Loucy (cell line): ENCODE data around the gene ZFPL1.
"Not testable (repeated sequence)": the region's sequence is repeated elsewhere in the genome, so short reads cannot be mapped to it uniquely, and the experiment has no call there.

Source experiments
- H2AFZ ChIP-seq: fragments of 200-600 bp; sonication (generic); 2 replicates; pipeline ENCODE4 v1.6.0; 2016; ENCODE audit warnings: antibody characterized with exemption, mild to moderate bottlenecking, low read length, moderate library complexity
- H3F3A ChIP-seq: fragments of 200-600 bp; 2 replicates; pipeline ENCODE4 v1.6.0; 2016; ENCODE audit warnings: antibody characterized with exemption, low read depth, mild to moderate bottlenecking
- H3K27me3 ChIP-seq: fragments of 200-600 bp; sonication (generic); 2 replicates; pipeline ENCODE4 v1.6.1; 2014; ENCODE audit warnings: low read length, mild to moderate bottlenecking; ENCODE audit not compliant: insufficient read depth, poor library complexity, severe bottlenecking
- H3K36me3 ChIP-seq: fragments of 200-600 bp; sonication (generic); 2 replicates; pipeline ENCODE4 v1.6.1; 2016; ENCODE audit warnings: low read length; ENCODE audit not compliant: insufficient read depth
- H3K4me1 ChIP-seq: fragments of 200-600 bp; sonication (generic); 2 replicates; pipeline ENCODE4 v1.5.1; 2014; ENCODE audit warnings: low read length, mild to moderate bottlenecking; ENCODE audit not compliant: insufficient read depth, poor library complexity, severe bottlenecking
- H3K4me2 ChIP-seq: fragments of 200-600 bp; sonication (generic); 2 replicates; pipeline ENCODE4 v1.6.0; 2014; ENCODE audit warnings: antibody characterized with exemption, low read length, low read depth, mild to moderate bottlenecking; ENCODE audit not compliant: poor library complexity, severe bottlenecking
- H3K4me3 ChIP-seq: fragments of 200-600 bp; sonication (generic); 2 replicates; pipeline ENCODE4 v1.5.1; 2014; ENCODE audit warnings: low read length, mild to moderate bottlenecking, mixed read lengths; ENCODE audit not compliant: poor library complexity, severe bottlenecking
- H3K79me2 ChIP-seq: fragments of 200-600 bp; sonication (generic); 2 replicates; pipeline ENCODE4 v1.6.1; 2014; ENCODE audit warnings: low read length; ENCODE audit not compliant: insufficient read depth
- H3K9ac ChIP-seq: fragments of 200-600 bp; sonication (generic); 2 replicates; pipeline ENCODE4 v1.6.0; 2014; ENCODE audit warnings: mild to moderate bottlenecking, low read depth, low read length, moderate library complexity; ENCODE audit not compliant: poor library complexity, severe bottlenecking
- H3K9me2 ChIP-seq: fragments of 200-600 bp; sonication (generic); replicated peaks from 2 replicates; pipeline ENCODE4 v1.6.1; 2016; ENCODE audit warnings: low read depth, low read length, mixed read lengths
- H3K9me3 ChIP-seq: fragments of 200-600 bp; sonication (generic); 2 replicates; pipeline ENCODE4 v1.6.1; 2014; ENCODE audit warnings: mild to moderate bottlenecking, antibody characterized with exemption, low read length, low read depth; ENCODE audit not compliant: insufficient read depth
- H4K20me1 ChIP-seq: fragments of 200-600 bp; sonication (generic); 2 replicates; pipeline ENCODE4 v1.6.0; 2014; ENCODE audit warnings: antibody characterized with exemption, low read length, mild to moderate bottlenecking; ENCODE audit not compliant: insufficient read depth, poor library complexity, severe bottlenecking
- EZH2phosphoT487 ChIP-seq: fragments of 200-600 bp; IDR thresholded peaks from 2 replicates; pipeline ENCODE4 v1.6.1; 2018; ENCODE audit warnings: antibody characterized with exemption, mild to moderate bottlenecking, moderate library complexity, borderline replicate concordance
- TF ChIP-seq, protein P1 (sequence below): fragments of 200-600 bp; sonication (generic); conservative IDR thresholded peaks from 2 replicates; pipeline ENCODE4 v1.5.1; 2014; ENCODE audit warnings: mild to moderate bottlenecking, antibody characterized with exemption, low read length

The ZFPL1 gene

DNA sequence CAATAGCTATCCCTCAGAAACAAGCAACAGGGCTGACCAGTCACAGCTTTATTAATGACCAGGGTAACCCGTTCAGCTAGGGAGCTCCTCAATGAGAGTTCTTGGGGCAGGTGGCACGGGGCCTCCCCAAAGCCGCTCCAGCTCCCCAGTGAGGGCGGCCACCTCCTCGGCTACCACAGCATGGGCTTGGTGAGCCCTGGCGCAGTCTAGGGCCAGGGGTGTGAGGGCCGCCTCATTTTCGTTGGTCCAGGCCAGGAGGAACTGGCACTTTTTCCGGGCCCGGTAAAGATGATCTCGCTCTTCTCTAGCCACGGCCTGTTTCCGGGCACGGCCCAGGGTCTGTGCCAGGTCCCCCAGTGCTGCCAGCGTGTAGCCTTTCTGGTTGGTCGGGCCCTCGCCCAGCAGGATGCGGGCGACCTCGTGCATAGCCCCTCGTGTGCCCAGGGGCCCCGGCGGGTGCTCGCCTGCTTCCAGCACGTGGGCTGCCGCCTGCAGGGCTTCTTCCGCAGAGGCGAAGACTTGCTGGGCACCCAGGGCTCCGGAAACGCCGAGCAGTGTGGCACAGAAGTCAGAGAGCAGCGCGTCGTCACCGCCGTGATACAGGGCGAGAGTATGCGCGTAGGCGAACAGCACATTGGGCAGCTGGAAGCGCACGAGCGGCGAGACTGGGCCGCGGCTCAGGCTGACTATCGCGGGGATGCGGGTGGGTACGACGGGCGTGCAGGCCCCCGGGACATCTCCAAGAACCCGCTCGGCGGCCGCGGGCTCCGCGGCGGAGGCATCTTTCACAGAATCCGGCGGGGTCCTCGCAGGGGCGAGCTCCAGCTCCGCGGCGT lies 32.6 kb downstream of the ZFPL1 start:
- Histone ChIP-seq H3K4me2 (peak overlapping the region; percentile 82), H3K36me3 (peaks cover 18% of the 10 kb centered on the region; the same call in 1 of the 2 replicates), H4K20me1 (peaks cover 22% of the 10 kb centered on the region), H3K79me2 (peaks cover 43% of the 10 kb centered on the region), H3K9me2 (no peaks in the 10 kb centered on the region), H3K4me3 (peak overlapping the region; percentile 94), H3K27me3 (no peaks in the 10 kb centered on the region), H3F3A (peaks cover 4% of the 10 kb centered on the region), H3K9me3 (no peaks in the 10 kb centered on the region), H3K9ac (peak overlapping the region; percentile 80), H2AFZ (no peak overlapping the region), H3K4me1 (peaks cover 39% of the 10 kb centered on the region)
- no peak for TF ChIP-seq EZH2phosphoT487
- TF ChIP-seq, protein P1, sequence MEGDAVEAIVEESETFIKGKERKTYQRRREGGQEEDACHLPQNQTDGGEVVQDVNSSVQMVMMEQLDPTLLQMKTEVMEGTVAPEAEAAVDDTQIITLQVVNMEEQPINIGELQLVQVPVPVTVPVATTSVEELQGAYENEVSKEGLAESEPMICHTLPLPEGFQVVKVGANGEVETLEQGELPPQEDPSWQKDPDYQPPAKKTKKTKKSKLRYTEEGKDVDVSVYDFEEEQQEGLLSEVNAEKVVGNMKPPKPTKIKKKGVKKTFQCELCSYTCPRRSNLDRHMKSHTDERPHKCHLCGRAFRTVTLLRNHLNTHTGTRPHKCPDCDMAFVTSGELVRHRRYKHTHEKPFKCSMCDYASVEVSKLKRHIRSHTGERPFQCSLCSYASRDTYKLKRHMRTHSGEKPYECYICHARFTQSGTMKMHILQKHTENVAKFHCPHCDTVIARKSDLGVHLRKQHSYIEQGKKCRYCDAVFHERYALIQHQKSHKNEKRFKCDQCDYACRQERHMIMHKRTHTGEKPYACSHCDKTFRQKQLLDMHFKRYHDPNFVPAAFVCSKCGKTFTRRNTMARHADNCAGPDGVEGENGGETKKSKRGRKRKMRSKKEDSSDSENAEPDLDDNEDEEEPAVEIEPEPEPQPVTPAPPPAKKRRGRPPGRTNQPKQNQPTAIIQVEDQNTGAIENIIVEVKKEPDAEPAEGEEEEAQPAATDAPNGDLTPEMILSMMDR, result no peak

DNA sequence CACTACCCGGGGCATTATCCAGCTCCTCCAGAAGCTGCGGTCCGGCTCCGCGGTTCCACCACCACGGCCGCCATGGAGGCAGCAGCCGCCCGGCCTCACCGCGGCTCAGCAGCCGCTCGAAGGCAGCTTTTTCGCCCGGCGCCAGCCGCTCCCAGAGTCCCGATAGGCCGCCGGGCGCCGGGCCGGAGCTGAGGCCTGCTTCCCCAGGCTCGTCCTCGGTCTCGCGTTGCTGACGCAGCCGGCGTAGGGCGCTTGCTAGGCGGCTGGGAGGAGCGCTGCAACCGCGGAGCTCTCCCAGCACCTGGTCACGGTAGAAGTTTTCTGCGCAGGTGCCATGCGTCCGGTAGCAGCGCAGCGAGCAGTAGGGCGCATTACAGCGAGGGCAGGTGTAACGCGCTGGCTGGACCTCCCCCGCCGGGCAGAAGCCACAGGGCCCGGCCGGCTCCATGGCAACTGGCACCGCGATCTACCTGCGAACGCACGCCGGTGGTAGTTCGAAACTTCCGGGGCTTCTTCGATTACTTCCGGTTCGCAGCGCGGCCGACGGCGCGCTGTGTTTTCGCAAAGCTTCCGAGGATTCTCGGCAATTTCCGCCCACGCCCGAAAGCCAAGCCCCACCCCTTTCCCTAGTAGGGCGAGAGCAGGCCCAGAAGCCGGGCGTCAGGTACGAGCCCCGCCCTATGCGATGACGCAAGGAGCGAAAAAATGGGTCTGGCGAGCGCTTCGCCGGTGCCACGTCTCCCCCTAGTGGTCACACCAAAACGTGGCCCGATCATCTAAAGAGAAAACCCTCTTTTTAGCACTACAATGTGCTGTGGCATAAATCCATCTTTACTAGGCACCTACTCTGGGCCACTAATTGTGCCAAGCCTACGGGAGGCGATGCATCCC lies 33.4 kb downstream of the ZFPL1 start, which contains the start of gene ZNHIT2:
ZNHIT2 (minus strand) TSS at position 496 of the 891 bp plus-strand sequence; CDS start at position 448, 48 bp downstream.
- H3K79me2 ChIP-seq, result peaks cover 48% of the 10 kb centered on the region
- peaks cover 4% of the 10 kb centered on the region for H3F3A ChIP-seq
- H4K20me1 ChIP-seq, result peaks cover 24% of the 10 kb centered on the region
- H2AFZ ChIP-seq, result peak within 1 kb of the TSS; percentile 14; the same call in 1 of the 2 replicates
- peak within 1 kb of the TSS; percentile 82 for H3K4me2 ChIP-seq
- H3K9me3 ChIP-seq, result no peaks in the 10 kb centered on the region
- TF ChIP-seq, protein P1, result peak; percentile 89
- TF ChIP-seq EZH2phosphoT487, result no peak
- peaks cover 18% of the 10 kb centered on the region; the same call in 1 of the 2 replicates for H3K36me3 ChIP-seq
- H3K4me3 ChIP-seq, result peak within 1 kb of the TSS; percentile 94
- H3K27me3 ChIP-seq, result no peaks in the 10 kb centered on the region
- H3K4me1 ChIP-seq, result peaks cover 32% of the 10 kb centered on the region
- H3K9ac ChIP-seq, result peak within 1 kb of the TSS; percentile 80
- no peaks in the 10 kb centered on the region for H3K9me2 ChIP-seq

DNA sequence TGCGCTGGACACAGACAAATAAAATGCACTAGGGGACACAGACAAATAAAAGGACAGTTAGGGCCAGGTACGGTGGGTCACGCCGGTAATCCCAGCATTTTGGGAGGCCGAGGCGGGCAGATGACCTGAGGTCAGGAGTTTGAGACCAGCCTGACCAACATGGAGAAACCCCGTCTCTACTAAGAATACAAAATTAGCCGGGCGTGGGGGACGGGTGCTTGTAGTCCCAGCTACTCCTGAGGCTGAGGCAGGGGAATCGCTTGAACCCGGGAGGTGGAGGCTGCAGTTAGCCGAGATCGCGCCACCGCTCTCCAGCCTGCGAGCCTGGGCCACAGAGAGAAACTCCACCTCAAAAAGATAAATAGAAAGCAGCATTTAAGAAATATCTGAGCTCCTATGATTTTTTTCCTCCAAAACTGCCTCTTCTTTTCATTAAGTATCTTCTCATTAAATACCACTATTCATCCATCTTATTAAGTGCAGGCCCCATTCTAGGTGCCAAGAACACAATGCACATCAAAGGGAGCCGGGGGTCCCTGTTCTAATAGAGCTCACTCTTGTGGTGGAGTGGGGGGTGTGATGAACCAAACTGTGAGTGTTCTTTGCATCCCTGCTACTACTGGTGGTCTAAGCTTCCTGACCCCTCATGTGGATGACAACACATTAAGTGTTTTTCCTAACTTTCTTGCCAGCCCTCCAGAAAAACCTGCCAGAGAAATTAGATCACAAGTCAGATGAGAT lies 34.2 kb downstream of the ZFPL1 start:
- no peak for TF ChIP-seq EZH2phosphoT487
- TF ChIP-seq, protein P1, result no peak
- Histone ChIP-seq H3K27me3 (no peaks in the 10 kb centered on the region), H2AFZ (no peak overlapping the region), H4K20me1 (peaks cover 24% of the 10 kb centered on the region), H3K9ac (no peak overlapping the region), H3K36me3 (peaks cover 18% of the 10 kb centered on the region; the same call in 1 of the 2 replicates), H3K4me3 (no peak overlapping the region), H3K4me1 (peaks cover 28% of the 10 kb centered on the region), H3K79me2 (peaks cover 56% of the 10 kb centered on the region), H3K9me3 (no peaks in the 10 kb centered on the region), H3K4me2 (no peak overlapping the region), H3F3A (peaks cover 4% of the 10 kb centered on the region), H3K9me2 (no peaks in the 10 kb centered on the region)

DNA sequence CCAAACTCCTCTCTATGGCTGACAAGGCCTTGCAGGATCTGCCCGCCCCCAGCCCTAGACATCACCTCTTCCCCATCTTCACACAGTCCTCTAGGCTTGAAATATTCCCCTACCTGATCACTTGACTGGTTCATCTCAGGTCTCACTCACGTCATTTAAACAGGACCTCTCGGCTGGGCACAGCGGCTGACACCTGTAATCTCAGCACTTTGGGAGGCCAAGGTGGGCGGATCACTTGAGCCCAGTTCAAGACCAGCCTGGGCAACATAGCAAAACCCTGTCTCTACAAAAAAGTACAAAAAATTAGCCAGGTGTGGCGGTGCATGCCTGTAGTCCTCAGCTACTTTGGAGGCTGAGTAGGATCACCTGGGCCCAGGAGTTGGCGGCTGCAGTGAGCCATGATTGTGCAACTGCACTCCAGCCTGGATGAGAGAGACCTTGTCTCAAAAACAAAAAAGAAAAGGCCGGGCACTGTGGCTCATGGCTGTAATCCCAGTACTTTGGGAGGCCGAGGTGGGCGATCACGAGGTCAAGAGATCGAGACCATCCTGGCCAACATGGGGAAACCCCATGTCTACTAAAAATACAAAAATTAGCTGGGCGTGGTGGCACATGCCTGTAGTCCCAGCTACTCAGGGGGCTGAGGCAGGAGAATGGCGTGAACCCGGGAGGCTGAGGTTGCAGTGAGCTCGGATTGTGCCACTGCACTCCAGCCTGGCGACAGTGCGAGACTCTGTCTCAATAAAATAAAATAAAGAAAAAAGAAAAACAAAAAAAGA lies 35.1 kb downstream of the ZFPL1 start:
- H3K36me3 ChIP-seq, result peaks cover 18% of the 10 kb centered on the region; the same call in 1 of the 2 replicates
- not testable (repeated sequence) for H3K4me3 ChIP-seq, H3K4me2 ChIP-seq, H3K9ac ChIP-seq, H2AFZ ChIP-seq, H3K9me3 ChIP-seq, H3K9me2 ChIP-seq, H3K27me3 ChIP-seq, H3F3A ChIP-seq
- H3K79me2 ChIP-seq, result peaks cover 63% of the 10 kb centered on the region
- H4K20me1 ChIP-seq, result peaks cover 24% of the 10 kb centered on the region
- H3K4me1 ChIP-seq, result peaks cover 31% of the 10 kb centered on the region
